ENCODE data around the gene CABLES1.
"Not testable (repeated sequence)": the region's sequence is repeated elsewhere in the genome, so short reads cannot be mapped to it uniquely, and the experiment has no call there.

The CABLES1 gene

DNA sequence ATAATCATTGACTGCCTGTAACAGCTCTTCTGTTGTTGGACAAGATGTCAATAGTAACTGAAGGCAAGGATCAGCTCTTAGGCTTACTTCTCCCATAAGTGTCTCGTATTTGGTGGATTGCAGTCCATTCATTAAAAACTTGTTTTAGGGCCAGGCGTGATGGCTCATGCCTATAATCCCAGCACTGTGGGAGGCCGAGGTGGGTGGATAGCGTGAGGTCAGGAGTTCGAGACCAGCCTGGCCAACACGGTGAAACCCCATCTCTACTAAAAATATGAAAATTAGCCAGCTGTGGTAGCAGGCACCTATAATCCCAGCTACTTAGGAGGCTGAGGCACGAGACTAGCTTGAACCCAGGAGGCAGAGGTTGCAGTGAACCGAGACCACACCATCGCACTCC is 26.1 kb upstream of the CABLES1 start:
- not testable (repeated sequence) for DNase-seq (ENCODE audit: low read depth in 2 of 2)

DNA sequence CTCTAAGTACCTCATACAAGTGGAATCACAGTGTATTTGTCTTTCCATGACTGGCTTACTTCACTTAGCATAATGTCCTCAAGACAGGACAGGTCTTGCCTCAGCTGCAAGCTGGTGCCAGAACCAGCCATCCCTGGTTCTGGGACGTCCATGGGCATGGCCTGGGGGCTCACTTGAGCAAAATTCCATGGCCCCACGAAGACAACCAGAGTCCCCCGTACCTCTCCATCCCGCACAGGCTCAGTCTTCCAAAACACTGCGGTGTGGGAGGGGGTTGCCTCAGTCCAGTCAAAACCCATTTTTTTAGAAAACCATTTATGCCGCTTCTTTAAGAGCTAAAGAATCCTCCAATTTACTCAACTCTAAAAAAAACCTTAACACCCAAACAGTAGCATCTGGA is 21.7 kb upstream of the CABLES1 start:
- DNase-seq (ENCODE audit: low read depth in 2 of 2), result no peak

DNA sequence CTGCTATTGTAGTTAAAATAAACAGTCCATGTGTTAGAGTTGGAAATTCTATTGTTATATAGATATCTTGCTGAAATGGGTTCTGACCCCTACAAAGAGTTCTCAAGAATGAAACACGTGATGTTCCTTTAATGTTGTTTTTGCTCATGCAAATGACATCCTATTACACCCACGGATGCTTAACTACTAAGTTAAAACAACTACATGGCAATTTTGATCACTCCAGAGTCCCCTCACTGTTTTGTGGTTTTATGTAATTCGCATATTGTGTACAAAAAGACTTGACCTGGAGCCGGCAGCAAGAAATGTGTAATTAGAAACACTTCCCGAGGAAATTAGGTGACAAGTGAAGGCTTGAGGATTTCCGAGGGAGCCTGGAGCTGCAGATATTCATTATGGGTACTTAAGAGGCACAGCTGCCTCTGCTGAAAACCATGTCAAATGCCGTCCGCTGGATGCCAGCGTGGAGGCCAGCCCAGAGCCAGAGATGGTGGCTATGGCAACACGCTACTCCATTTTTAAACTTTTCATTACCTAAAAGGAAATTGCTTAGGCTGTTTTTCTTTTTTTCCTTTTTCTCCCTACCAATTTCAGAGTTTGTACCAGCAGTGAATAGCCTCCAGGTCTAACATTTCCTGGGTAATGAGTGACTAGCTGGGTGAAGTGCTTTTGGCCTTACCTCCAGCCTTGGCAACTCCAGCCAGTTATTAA is 21.0 kb upstream of the CABLES1 start:
- DNase-seq (ENCODE audit: low read depth in 2 of 2), result no peak

DNA sequence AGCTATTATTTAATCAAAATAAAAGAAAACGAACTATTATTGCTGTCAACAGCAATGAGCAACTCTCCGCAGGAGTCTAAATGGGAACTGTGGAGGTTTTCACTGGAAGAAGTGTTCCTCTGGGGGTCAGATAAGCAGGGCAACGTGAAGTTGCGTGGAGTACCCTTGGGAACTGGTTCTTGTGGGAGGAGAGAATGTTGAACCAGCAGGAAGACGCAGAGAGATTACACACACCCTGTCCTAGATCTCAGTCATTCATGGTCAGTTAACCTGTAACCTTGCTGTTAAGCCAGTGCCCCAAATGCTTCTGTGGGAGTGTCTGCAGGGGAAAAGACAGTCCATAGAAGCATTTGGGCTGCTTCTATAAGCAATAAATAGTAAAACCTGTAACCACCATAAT is 20.4 kb upstream of the CABLES1 start:
- no peak for DNase-seq (ENCODE audit: low read depth in 2 of 2)

DNA sequence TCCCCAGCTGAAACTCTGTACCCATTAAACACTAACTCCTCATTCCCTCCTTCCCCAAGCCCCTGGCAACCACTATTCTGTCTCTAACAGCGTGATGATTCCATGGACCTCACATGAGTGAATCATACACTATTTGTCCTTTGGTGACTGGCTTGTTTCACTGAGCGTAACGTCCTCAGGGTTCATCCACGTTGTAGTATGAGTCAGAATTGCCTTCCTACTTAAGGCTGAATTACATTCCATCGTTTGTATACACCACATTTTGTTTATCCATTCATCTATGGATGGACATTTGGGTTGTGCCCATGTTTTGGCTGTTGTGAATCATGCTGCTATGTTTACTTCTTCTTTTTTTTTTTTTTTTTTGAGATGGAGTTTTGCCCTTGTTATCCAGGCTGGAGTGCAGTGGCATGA is 19.6 kb upstream of the CABLES1 start:
- no peak for DNase-seq (ENCODE audit: low read depth in 2 of 2)

DNA sequence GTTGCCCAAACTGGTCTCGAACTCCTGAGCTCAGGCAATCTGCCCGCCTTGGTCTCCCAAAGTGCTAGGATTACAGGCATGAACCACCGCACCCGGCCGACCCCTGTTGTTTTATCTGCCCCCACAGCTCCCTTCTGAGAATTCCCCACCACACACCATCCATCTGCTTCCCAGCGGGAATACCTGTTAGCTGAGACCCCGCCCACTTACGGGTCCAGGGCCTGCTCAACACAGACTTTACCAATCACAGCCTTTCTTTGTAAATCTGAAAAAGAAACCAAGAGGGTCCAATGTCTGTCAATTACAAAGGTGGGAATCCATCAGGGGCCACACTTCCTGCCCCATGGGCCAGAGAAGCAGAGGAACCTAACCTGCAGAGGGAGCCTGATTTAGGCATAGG is 14.2 kb upstream of the CABLES1 start:
- no peak for DNase-seq (ENCODE audit: low read depth in 2 of 2)

DNA sequence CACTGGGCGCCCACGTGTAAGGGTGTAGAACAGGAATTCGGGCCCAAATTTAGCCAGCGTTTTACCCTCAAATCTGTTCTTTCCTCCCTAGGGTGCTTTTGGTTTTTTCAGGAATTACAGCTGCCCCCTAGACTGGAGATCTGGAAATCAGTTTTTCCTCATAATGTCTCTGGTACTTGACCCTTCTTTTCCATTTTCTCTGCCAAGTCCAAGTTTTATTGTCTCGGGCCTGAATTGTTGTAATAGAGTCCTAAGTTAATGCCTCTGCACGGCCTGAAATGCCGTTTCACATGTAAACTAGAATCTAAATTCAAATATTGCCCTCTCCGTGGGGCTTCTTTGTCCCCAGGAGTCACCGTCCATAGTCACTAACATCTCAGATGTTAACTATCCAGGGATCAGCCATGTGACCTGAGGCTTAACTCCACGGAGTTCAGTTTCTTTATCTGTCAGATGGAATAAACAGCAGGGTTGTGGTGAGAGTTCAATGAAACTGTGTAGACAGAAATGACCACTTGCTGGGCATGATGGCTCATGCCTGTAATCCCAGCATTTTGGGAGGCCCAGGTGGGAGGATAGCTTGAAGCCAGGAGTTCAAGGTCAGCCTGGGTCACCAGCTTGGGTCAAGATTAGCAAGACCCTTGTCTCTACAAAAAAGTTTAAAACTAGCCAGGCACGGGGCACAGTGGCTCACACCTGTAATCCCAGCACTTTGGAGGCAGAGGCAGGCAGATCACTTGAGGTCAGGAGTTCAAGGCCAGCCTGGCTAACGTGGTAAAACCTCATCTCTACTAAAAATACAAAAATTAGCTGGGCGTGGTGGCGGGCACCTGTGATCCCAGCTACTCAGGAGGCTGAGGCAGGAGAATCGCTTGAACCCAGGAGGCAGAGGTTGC is 12.7 kb upstream of the CABLES1 start:
- no peak for DNase-seq (ENCODE audit: low read depth in 2 of 2)

DNA sequence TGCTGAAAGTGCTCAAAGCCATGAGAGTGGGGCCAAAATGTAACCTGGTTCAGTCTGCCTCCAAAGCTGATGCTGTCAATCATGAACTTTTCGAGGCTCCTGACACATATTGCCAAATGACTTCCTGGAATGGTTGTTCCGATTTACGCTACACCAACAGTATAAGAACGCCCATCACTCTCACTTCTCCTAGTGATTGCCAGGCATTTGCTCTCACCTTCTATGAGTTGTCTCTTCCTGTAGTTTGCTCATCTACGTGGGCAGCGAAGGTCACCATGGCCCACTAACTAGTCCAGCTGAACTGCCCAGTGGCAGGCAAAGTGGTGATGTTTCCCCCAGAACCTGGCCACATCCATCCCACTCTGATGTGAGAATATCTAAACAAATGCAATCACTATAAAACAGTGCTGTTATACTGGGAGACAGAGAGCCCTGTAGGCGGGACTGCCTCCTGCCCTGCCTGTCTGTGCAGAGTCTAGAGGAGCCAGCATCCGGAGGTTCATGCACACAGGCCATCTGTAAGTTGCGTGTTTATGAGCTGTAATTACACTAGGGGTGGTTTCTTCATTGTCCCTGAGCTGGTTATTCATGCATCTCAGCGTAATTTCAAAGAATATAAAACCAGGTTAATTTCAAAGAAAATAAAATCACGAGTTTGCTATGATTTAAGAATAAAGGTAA is 8.8 kb upstream of the CABLES1 start:
- DNase-seq (ENCODE audit: low read depth in 2 of 2), result no peak

DNA sequence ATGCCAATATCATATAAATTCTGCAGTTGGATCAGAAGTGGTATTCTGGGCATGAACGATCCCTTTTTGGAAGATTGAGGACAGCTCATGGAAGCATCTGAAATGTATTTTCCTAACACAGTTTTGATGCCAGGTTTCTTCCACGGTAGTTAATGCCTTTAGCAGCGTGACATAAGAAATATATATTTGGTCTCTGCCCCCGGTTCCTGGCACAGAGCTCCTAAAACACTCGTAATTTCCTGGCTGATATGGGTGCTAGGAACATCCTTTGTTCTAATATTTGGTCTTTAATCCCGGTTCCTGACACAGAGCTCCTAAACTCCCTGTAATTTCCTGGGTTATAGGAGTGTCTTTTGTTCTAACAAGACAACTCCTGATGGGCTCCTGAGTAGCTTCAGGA is 8.2 kb upstream of the CABLES1 start:
- no peak for DNase-seq (ENCODE audit: low read depth in 2 of 2)

DNA sequence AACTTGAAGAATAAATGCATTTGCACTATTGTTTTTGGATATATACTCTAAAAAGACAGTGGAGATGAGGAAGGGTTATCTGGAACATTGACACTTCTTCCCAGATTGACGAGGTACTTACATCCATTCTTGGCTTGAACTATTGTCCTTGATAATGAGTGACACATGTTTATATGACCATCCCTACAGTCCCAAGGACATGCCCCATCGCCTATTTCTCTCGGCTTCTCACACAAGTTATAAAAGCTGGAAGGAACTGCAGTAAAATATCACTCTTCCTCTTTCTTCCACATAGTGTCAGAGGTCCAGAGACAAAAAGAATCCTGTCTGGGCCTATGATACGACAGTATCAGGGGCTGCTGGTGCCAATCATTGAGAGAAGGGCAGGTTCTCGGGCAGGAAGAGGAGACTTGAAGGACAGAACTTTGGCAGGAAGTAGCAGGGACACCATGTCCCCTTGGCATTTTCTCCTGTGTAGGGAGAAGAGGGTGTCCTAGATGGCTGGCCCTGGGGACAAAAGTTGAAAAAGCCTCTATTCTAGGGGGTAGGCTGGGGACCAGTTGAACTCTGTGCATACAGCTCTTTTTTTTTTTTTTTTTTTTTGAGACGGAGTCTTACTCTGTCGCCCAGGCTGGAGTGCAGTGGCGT is 5.8 kb upstream of the CABLES1 start:
- DNase-seq (ENCODE audit: low read depth in 2 of 2), result no peak

DNA sequence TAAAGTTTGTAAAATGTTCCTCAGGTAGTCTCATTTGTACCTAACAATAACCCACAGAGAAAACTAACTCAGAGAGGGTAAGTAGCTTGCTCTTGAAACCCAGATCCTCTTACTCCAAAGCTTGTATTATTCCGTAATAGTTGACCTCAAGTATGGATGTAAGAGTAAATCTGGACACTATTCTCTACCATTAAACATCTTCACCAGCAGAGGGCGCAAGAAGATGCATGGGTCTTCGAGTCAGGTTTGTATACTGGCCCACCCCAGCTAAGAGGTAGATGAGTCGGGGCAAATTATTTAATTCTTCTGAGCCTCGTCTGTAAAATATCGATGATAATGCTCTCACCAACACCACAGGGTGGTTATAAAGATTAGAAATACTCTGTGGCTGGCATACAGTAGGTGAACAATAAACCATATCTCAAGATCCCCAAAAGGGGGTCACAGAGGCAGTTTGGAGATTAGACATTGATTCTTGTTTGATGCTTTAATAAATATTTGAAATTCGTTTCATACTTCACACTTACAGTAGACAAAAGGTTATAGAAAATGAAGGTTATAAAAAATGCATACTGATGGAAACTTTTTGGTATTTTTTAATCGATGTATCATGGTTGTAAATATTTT is 3.5 kb upstream of the CABLES1 start:
- peak; percentile 9 to 73 for DNase-seq (ENCODE audit: low read depth in 2 of 2)

DNA sequence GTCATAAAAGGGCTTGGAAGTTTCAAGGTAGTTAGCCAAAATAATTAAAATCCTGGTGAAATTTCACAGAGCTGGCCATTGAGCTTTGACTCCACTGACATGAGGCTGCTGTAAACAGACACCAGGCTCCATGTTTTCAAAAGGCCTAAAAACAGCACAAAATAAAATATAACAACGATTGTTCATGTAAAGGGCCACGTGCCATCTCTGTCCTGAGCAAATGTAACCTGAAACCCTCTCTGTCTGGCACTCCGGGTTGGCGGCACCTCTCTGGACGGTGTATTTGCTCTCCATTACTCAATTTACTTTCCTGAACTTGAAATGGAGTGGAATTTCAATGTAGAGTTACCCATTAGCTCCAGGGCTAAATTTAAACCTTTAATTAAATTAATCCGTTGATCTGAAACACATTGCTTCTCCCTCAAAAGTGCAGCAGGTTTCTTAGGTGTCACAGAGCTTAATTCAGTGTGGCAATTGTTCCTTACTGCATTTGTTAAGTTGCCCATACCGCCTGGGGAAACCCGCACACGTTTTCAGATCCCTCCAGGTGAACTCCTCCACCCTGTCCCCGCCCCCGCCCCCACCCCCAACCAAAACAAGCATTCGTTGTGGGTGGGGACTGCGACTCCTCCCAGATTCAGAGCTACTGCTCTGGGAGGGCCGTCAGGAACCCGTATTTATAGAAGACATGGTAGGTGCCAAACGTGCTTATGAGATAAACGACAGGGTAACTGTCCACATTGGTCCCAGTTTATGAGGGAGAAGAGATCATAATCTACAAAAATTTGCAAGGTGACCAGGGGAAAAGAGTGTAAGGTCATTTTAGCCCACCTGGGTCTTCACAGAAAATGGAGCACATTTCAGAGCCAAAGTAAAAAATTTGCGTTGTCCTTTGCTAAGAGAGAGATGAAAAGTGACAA is 1.2 kb upstream of the CABLES1 start:
- peak; percentile 24 to 27 for DNase-seq (ENCODE audit: low read depth in 2 of 2)

DNA sequence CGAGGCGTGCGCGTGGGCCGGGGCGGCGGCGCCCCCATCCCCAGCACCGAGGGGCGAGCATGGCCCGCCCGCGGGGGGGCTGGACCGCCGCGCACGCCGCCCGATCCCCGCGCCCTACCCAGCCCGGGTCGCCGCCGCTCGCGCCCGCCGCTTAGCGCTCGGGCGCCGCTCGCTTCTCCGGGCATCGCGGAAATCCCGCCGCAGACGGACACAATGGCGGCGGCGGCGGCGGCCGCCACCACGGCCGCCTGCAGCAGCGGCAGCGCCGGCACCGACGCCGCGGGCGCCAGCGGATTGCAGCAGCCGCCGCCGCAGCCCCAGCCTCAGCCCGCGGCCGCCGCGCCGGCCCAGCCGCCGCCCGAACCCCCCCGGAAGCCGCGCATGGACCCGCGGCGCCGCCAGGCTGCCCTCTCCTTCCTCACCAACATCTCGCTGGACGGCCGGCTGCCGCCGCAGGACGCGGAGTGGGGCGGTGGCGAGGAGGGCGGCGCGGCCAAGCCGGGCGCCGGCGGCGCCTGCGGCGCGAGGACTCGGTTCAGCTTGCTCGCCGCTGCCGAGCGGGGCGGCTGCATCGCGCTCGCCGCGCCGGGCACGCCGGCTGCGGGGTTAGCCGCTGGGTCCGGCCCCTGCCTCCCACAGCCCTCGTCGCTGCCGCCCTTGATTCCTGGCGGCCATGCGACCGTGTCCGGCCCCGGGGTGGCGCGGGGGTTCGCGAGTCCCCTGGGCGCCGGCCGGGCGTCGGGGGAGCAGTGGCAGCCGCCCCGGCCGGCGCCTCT is 453 bp downstream of the CABLES1 start:
- DNase-seq (ENCODE audit: low read depth in 2 of 2), result peak in 1 of 2 donors; percentile 25

DNA sequence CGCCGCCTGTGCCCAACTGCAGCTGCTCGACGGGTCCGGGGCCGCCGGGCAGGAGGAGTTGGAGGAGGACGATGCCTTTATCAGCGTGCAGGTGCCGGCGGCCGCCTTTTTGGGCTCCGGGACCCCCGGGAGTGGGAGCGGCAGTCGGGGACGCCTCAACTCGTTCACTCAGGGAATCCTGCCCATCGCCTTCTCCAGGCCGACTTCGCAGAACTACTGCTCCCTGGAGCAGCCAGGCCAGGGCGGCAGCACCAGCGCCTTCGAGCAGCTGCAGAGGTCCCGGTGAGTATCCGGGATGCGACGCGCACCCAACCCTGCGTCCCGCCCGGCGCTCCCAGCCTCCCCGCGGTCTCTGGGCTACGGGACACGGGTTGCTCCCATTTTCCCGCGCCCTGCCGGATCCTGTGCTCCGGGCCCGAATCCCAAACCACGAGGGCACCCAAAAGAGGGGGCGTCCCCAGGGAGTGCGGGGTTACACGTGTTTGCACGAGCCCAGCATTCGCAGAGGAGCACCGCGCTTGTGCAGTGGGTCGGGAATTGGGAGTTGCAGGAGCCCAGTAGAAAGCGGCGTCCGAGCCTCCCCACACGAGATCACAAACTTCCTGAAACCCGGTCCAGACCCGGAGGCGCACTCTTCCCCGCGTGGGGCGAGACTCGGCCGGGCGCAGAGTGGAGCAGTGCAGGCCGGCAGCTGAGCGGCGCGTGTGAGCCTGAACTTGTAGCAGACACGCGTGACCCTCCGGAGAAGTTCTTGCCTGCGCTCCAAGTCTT is 1.2 kb downstream of the CABLES1 start:
- DNase-seq (ENCODE audit: low read depth in 2 of 2), result peak in 1 of 2 donors; percentile 12

DNA sequence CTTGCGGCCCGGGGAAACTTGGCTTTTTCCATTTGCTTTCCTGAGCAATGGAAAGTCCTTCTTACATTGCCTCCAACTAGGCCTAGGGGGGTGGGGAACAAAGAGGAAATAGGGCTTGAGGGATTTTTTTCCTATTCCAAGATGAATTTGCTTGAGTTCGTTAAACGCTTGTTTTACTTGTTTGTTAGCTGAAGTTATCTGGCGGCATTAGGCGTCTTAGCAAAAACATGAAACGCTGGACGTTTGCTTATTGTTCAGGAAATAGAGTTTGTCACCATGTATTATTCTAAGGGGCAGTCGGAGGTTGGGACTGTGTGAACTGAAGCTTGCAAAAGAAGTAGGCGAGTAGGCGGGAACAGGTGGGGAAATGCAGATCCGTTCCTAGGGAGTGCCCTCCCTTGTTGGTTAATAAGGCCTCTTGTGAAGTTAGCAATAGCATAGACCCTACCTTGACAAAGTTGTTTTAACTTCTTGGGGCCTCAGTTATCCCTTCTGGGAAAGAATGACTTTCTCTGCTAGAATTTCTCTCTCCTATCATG is 1.9 kb downstream of the CABLES1 start:
- no peak for DNase-seq (ENCODE audit: low read depth in 2 of 2)

DNA sequence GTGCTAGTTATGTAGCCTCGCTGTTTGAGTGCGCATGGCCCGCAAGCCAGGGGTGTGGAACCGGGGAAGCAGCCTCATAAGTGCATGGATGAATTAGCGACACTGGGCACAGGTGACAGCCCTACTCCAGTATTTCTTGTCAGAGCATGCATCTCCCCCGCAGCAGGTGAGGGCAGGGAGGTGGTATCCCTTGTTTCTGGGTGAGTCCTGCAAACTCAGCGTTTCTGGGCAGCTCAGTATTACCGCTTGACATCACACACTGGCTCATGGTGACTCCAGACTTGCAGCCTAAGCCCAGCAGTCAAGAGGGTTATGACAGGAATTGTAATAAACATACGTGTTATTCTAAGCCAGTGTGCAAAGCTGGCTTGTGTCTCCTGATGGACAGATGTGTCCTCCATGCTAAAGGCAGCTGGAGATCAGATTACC is 2.5 kb downstream of the CABLES1 start:
- DNase-seq (ENCODE audit: low read depth in 2 of 2), result no peak

DNA sequence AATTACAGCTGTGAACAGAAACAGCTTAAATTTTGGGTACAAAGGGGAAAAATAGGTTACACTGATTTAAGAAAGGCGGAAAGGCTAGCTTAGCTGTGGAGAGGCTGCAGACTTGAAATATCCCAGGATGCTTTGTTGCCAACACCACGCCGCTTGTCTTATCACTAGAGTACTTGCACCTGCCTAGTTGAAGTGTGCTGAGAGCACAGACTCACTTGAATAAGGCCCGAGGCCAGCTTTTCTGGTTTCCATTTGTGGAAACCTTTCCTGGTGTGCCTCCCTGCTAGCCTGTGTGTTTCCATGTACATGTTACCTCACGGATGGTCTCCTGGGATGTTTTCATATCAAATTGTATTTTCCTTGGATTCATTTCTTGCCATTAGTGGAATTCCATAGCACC is 3.2 kb downstream of the CABLES1 start:
- DNase-seq (ENCODE audit: low read depth in 2 of 2), result no peak
